HUES64 (cell line): Measurements from ENCODE around the gene CAV2.

Experiments
- H3K27ac ChIP-seq: 2 replicates; pipeline ENCODE4 v1.7.0; 2013; ENCODE audit warnings: low read depth, low read length, inconsistent platforms
- H3K27me3 ChIP-seq: 2 replicates; pipeline ENCODE4 v1.6.1; 2013; ENCODE audit warnings: mild to moderate bottlenecking, low read length; ENCODE audit not compliant: insufficient read depth
- H3K36me3 ChIP-seq: 2 replicates; pipeline ENCODE4 v1.6.1; 2013; ENCODE audit warnings: mild to moderate bottlenecking, low read length; ENCODE audit not compliant: insufficient read depth
- H3K4me1 ChIP-seq: 2 replicates; pipeline ENCODE4 v1.6.1; 2013; ENCODE audit warnings: mild to moderate bottlenecking, low read length, moderate library complexity; ENCODE audit not compliant: insufficient read depth
- H3K4me3 ChIP-seq: 2 replicates; pipeline ENCODE4 v1.5.1; 2013; ENCODE audit warnings: mild to moderate bottlenecking, low read length, moderate library complexity
- H3K9ac ChIP-seq: 2 replicates; pipeline ENCODE4 v1.6.1; 2013; ENCODE audit warnings: mild to moderate bottlenecking, low read depth, low read length
- H3K9me3 ChIP-seq: 2 replicates; pipeline ENCODE4 v1.6.1; 2013; ENCODE audit warnings: low read depth, low read length; ENCODE audit not compliant: insufficient read depth
- WGBS: fragments of 150-250, 120-280 bp; methylation state at CpG from one replicate; pipeline ENCODE4 v1.1.7; 2013; ENCODE audit warnings: missing lambda C conversion rate; 5-methylcytosine and 5-hydroxymethylcytosine counted together

CAV2 gene

DNA sequence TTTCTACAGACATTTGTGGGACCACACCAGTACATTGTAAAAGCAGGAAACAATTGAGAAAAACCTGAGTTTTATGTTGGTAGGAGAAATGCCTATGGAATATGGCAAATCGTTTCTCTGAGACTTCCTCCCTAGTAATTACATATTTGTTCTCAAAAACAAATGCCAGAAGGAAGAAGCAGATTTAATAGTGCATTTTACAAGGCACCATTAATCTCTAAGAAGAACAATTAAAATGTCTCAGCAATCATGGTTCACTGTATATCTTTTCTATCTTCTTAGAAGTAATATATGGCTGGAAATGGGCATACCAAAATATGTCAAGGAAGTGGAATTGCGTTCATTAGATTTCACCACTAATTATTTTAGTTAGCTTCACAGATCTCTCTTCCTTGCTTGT is 38.6 kb downstream of the CAV2 start:
- WGBS, result 80% methylated on average over 1 of the region's 2 CpGs
- Histone ChIP-seq H3K27ac (no peak overlapping the region), H3K27me3 (no peaks in the 10 kb centered on the region), H3K4me3 (no peak overlapping the region), H3K36me3 (peaks cover 25% of the 10 kb centered on the region; the same call in 1 of the 2 replicates), H3K9me3 (no peaks in the 10 kb centered on the region), H3K9ac (no peak overlapping the region), H3K4me1 (no peaks in the 10 kb centered on the region)

GRCh38 chr7:116539879-116540278 is 40.3 kb downstream of the CAV2 start:
- WGBS, result 100% methylated on average over 3 of the region's 3 CpGs
- no peak overlapping the region for H3K9ac ChIP-seq
- H3K4me3 ChIP-seq, result no peak overlapping the region
- no peaks in the 10 kb centered on the region for H3K27me3 ChIP-seq
- H3K9me3 ChIP-seq, result no peaks in the 10 kb centered on the region
- H3K27ac ChIP-seq, result no peak overlapping the region
- peaks cover 23% of the 10 kb centered on the region; the same call in 1 of the 2 replicates for H3K36me3 ChIP-seq
- no peaks in the 10 kb centered on the region for H3K4me1 ChIP-seq

GRCh38 chr7:116540743-116541142 is 41.2 kb downstream of the CAV2 start:
- H3K9ac ChIP-seq, result no peak overlapping the region
- no peaks in the 10 kb centered on the region for H3K4me1 ChIP-seq
- H3K36me3 ChIP-seq, result peaks cover 22% of the 10 kb centered on the region; the same call in 1 of the 2 replicates
- H3K4me3 ChIP-seq, result no peak overlapping the region
- H3K27ac ChIP-seq, result no peak overlapping the region
- H3K9me3 ChIP-seq, result no peaks in the 10 kb centered on the region
- H3K27me3 ChIP-seq, result no peaks in the 10 kb centered on the region

DNA sequence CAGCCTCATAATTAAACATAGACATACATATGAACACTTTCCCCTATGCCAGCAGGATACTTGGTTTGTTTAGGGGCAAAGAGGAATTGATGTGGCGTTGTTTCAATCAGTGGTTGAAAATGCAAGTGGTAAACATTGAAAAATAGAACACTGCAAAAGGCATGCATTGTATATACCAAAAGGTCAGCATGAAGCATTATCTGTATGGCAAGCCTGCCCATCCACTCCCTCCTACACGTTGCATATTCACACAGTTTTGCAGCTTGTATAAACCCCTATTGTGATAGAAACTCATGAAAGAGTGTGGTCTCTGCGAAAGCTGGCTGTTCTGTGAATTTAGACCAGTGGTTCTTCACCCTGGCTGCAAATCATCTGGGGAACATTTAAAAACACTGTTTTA is 42.4 kb downstream of the CAV2 start:
- Histone ChIP-seq H3K36me3 (peaks cover 18% of the 10 kb centered on the region; the same call in 1 of the 2 replicates), H3K27ac (no peak overlapping the region), H3K4me1 (no peaks in the 10 kb centered on the region), H3K9ac (no peak overlapping the region), H3K4me3 (no peak overlapping the region), H3K9me3 (no peaks in the 10 kb centered on the region), H3K27me3 (no peaks in the 10 kb centered on the region)
- 88% methylated on average over 3 of the region's 3 CpGs for WGBS

DNA sequence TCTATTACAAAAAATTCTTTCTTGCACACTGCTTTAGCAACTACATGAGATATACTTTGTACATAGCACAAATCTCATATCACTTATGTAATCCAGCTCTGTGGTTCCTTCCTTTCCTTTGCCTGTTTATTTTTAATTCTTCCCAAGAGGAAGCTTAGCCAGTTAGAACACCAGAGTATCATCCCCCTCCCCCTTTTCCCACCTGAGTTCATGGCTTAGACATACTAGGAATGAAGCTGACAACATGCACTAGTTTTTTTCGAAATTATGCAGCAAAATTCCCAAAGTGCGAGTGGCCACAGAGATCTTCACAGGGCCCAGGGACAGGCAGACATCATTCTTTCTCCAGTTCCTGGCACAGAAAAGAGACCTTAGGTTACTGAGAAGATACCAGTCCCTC is 43.1 kb downstream of the CAV2 start:
- 97% methylated on average over 2 of the region's 2 CpGs for WGBS
- no peaks in the 10 kb centered on the region for H3K9me3 ChIP-seq
- no peaks in the 10 kb centered on the region for H3K4me1 ChIP-seq
- no peak overlapping the region for H3K27ac ChIP-seq
- peaks cover 17% of the 10 kb centered on the region; the same call in 1 of the 2 replicates for H3K36me3 ChIP-seq
- H3K4me3 ChIP-seq, result no peak overlapping the region
- no peaks in the 10 kb centered on the region for H3K27me3 ChIP-seq
- H3K9ac ChIP-seq, result no peak overlapping the region

DNA sequence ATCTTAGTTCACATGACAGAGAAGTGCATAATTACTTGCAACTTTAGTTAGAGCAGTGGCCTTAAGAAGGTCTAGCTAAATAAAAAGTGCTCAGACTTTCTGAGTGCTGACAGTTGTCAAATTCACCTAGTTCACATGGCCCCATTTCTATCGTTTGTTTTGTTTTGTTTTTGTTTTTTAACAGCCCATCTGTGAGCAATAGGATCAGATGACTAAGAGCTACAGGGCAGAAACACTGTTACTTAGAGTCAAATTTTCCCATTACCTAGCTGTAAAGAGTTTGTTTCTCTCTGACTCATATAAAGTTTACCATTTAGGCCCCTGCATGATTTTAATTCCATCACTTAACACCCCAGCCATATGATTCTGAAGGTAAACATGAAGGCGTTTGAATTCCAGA is 44.1 kb downstream of the CAV2 start:
- Histone ChIP-seq H3K9ac (no peak overlapping the region), H3K9me3 (no peaks in the 10 kb centered on the region), H3K36me3 (peaks cover 6% of the 10 kb centered on the region; the same call in 1 of the 2 replicates), H3K4me1 (no peaks in the 10 kb centered on the region), H3K27ac (no peak overlapping the region), H3K27me3 (no peaks in the 10 kb centered on the region), H3K4me3 (no peak overlapping the region)
- 91% methylated on average over 2 of the region's 2 CpGs for WGBS

DNA sequence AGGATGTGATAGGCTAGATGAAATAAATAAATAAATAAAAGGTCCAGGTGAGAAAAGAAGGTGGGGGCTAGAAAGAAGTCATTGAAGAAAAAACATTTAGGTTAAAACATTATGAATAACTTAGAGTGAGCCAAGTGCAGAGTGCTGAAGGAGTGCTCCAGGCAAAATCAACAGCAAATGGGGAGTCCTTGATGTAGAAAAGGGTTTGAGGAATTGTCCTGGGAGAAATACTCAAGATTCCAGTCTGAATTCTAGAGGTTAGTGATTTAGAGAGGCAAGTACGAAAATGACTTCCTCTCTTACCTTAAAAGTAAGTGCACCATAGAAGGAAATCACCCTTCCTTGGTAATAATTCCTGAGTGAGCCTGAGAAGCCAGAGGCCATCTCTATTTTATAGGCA is 44.9 kb downstream of the CAV2 start:
- no peaks in the 10 kb centered on the region for H3K9me3 ChIP-seq
- H3K9ac ChIP-seq, result no peak overlapping the region
- H3K36me3 ChIP-seq, result peaks cover 6% of the 10 kb centered on the region; the same call in 1 of the 2 replicates
- 91% methylated on average over 1 of the region's 1 CpG for WGBS
- no peak overlapping the region for H3K27ac ChIP-seq
- H3K4me3 ChIP-seq, result no peak overlapping the region
- no peaks in the 10 kb centered on the region for H3K27me3 ChIP-seq
- no peaks in the 10 kb centered on the region for H3K4me1 ChIP-seq

GRCh38 chr7:116545411-116545993 is 46.0 kb downstream of the CAV2 start:
- peaks cover 6% of the 10 kb centered on the region; the same call in 1 of the 2 replicates for H3K36me3 ChIP-seq
- no peak overlapping the region for H3K4me3 ChIP-seq
- WGBS, result 95% methylated on average over 6 of the region's 6 CpGs
- no peak overlapping the region for H3K9ac ChIP-seq
- no peaks in the 10 kb centered on the region for H3K4me1 ChIP-seq
- no peaks in the 10 kb centered on the region for H3K27me3 ChIP-seq
- H3K27ac ChIP-seq, result no peak overlapping the region
- H3K9me3 ChIP-seq, result no peaks in the 10 kb centered on the region

DNA sequence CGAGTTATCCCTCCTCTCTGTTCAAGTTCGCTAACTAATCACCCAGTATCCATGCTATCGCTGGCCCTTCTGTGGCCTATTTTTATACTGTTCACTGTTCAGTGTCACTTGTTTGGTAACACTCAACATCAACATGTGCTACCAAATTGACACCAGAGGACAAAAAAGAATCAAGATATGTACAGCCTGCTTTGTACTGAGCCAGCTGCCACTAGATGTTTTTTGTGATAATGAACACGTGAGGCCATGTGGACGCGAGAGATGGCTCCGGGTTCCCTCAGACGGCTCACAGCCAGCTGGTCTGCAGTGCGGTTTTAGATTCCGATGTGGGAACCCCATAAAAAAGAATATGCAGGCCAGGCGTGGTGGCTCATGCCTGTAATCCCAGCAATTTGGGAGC is 46.5 kb downstream of the CAV2 start:
- no peak overlapping the region for H3K27ac ChIP-seq
- WGBS, result 95% methylated on average over 11 of the region's 11 CpGs
- no peaks in the 10 kb centered on the region for H3K4me1 ChIP-seq

GRCh38 chr7:116546916-116547315 is 47.4 kb downstream of the CAV2 start:
- Histone ChIP-seq H3K9ac (no peak overlapping the region), H3K4me3 (no peak overlapping the region), H3K27ac (no peak overlapping the region), H3K36me3 (peaks cover 6% of the 10 kb centered on the region; the same call in 1 of the 2 replicates), H3K9me3 (no peaks in the 10 kb centered on the region), H3K4me1 (no peaks in the 10 kb centered on the region), H3K27me3 (no peaks in the 10 kb centered on the region)
- WGBS, result 91% methylated on average over 1 of the region's 1 CpG

More for the DNA sequence above, 46.5 kb downstream of the CAV2 start:
- no peak overlapping the region for H3K9ac ChIP-seq
- H3K9me3 ChIP-seq, result no peaks in the 10 kb centered on the region
- H3K4me3 ChIP-seq, result no peak overlapping the region
- peaks cover 6% of the 10 kb centered on the region; the same call in 1 of the 2 replicates for H3K36me3 ChIP-seq
- no peaks in the 10 kb centered on the region for H3K27me3 ChIP-seq

DNA sequence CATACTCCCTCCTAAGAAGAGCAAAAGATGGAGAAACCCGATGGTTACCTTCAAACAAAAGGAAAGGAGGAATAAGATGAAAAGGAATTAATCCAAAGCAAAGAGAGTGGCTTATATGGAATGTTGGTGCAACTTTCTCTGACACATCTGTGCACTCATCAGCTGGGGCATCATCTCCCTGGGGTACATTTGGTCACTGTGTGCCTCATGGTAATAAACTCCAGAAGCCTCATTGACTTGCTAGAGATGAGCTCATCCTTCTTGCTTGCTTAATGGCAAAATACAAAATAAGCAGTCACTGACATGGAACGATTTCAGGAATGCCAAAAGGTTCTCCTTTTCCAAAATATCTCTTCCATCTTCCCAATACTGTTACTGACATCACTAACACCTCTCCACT is 47.8 kb downstream of the CAV2 start:
- no peak overlapping the region for H3K9ac ChIP-seq
- no peaks in the 10 kb centered on the region for H3K4me1 ChIP-seq
- 91% methylated on average over 2 of the region's 2 CpGs for WGBS
- no peaks in the 10 kb centered on the region for H3K27me3 ChIP-seq
- no peak overlapping the region for H3K27ac ChIP-seq
- H3K4me3 ChIP-seq, result no peak overlapping the region
- peaks cover 6% of the 10 kb centered on the region; the same call in 1 of the 2 replicates for H3K36me3 ChIP-seq
- H3K9me3 ChIP-seq, result no peaks in the 10 kb centered on the region

DNA sequence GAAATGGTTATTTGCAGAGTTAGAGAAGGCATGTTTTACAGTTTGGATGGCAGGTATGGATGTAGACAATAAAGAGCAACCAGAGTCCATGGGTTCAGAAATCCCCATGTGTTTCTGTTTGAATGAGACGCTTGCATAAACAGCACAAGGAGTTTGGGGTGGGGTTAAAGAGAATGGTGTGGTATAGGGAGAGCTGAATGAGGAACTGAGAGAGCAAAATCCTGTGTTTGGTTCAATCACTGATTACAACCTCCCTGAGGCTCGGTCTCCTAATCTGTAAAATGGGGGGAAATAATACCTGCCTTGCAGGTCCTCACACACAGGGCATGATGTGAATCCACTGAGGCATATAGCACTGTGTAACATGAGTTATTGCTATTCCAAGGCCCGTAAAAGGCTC is 49.0 kb downstream of the CAV2 start:
- Histone ChIP-seq H3K9me3 (no peaks in the 10 kb centered on the region), H3K27me3 (no peaks in the 10 kb centered on the region), H3K27ac (no peak overlapping the region), H3K36me3 (peaks cover 6% of the 10 kb centered on the region; the same call in 1 of the 2 replicates), H3K4me3 (no peak overlapping the region), H3K9ac (no peak overlapping the region), H3K4me1 (no peaks in the 10 kb centered on the region)
- WGBS, result 91% methylated on average over 3 of the region's 3 CpGs
